GM12872 (cell line): ENCODE data around the gene ADGRG7.

Experiments used
- TF ChIP-seq, protein P1 (sequence below): IDR thresholded peaks from 3 replicates; pipeline ENCODE4 v1.5.1; 2011; ENCODE audit warnings: low read depth, mild to moderate bottlenecking, low read length, moderate library complexity; ENCODE audit not compliant: insufficient read depth

Gene ADGRG7

DNA sequence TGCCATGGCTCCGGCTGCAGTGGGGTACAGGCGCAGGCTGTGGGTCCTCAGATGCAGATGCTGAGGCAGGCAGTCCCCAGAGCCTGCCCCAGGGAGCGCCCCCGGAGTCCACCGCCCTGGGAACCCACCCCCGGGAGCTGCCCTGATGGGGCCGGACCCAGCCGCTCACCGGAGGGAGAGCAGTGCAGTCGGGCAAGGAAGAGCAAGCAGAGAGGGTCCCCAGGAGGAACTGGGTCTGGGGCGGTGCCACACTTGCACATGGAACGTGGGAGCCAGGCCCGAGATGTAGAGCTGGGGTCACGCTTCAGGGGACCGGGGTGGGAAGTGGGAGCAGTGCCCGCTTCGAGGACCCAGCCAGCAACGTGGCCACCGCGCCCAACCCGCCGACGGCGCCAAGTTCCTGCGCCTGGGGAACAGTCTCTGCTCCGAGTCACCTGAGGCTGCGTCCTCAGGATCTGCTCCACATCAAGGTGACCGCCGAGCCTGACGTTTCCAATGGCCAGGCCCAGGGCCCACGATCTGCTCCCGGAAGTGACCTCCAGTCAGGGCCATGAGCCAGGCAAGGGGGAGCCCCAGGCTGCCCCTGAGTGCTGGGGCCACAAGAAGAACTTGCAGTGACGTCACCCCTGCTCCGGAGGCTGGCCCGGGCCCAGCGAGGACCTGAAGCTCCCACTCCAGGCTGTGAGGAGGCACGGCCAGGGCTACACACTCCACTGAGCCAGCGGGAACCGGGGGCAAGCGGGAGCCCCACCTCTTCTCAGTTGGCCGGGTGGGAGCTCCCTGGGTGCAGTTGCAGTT, 72.9 kb downstream of the ADGRG7 start:
- TF ChIP-seq, protein P1, sequence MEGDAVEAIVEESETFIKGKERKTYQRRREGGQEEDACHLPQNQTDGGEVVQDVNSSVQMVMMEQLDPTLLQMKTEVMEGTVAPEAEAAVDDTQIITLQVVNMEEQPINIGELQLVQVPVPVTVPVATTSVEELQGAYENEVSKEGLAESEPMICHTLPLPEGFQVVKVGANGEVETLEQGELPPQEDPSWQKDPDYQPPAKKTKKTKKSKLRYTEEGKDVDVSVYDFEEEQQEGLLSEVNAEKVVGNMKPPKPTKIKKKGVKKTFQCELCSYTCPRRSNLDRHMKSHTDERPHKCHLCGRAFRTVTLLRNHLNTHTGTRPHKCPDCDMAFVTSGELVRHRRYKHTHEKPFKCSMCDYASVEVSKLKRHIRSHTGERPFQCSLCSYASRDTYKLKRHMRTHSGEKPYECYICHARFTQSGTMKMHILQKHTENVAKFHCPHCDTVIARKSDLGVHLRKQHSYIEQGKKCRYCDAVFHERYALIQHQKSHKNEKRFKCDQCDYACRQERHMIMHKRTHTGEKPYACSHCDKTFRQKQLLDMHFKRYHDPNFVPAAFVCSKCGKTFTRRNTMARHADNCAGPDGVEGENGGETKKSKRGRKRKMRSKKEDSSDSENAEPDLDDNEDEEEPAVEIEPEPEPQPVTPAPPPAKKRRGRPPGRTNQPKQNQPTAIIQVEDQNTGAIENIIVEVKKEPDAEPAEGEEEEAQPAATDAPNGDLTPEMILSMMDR, result no peak

DNA sequence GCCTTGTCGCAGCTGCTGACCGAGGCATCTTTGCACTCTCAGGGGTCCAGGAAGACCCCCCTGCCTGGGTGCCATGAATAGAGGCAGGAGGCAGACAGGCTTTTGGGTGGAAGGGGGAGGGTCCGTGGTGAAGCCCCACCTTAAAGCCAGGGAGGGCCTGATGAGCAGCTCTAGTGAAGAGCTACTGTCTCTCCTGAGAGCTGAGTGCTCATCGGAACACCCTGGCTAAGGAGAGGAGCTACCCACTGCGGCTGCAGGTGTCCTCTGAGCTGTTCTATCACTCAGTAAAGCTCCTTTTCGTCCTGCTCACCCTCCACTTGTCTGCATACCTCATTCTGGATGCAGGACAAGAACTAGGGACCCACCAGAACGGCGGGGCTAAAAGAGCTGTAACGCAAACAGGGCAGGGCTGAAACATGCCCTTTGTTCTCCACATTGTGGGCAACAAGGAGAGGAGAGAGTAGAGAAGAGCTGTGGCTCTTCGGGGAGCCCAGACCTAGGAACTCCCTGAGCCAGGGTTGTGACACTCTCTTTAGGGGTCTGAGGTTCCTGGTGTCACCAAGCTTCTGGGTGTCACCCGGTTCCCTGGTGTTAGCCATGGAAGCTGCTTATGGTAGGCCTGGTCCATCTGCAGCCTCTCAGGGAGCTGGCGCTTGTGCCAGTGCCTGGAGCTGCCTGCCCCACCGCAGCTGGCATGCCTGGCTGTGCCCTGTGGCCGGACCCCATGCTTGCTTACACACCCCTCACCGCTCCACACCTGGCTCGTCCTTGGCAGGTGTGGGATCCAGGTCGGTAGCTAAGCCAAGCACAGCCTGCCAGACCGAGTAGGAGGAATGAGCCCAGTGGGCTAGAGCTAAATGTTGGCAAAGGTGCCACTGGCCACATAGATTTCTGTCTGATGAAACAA, 73.7 kb downstream of the ADGRG7 start:
- TF ChIP-seq, protein P1, result no peak

DNA sequence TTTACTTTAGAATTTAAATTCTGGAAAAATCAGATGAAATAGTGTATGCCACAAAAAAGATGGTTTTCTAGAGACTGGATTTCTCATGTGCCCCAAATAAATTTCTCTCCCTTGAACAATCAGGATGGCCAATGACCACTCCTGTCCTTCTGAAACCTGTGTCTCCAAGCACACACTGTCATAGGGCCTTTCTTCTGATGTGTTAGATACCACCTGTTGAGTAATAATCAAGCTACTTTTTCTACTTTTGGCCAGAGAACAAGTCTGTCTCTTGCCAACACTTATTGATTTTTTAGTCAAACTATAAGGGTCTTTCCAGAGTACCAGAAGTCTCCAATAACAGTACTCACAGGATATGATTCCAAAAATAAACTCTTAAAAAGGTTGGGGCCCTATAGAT, 83.8 kb downstream of the ADGRG7 start:
- TF ChIP-seq, protein P1, result no peak

DNA sequence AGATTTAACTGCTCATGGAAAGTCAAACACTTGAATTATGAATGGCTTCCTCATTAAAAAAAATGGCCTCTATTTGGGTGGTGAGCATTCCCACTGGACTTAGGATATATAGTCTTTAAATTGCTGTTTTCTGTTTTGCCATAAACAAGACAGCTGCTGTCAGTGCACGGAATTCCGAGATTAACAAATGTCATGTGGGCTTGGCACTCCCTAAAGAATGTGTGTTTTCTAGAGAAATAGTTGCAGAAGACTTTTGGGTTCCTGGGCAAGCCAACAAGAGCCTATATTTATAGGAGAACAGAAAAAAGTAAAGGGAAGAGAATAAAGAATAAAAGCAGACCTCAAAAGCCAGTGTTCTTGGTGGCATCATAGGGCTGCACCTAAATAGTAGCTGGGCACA, 86.3 kb downstream of the ADGRG7 start:
- TF ChIP-seq, protein P1, result no peak

DNA sequence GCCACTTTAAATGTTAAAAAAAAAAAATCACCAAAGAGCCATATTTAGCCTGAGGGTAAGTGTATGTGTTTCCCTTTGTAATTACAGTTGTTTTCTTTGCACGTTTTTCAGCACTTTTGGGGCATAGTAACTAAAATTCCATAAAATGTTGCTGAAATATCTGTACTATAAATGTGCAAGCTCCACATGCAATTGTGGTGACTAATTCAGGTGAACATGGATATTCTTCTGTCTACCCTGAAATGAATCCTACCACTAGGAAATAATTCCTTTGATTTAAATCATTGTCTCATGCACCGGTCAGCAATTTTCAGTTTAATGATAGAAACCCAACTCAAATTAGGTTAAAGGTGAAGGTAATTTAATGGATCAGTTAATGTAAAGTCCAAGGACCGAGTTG, 86.8 kb downstream of the ADGRG7 start:
- TF ChIP-seq, protein P1, result no peak

DNA sequence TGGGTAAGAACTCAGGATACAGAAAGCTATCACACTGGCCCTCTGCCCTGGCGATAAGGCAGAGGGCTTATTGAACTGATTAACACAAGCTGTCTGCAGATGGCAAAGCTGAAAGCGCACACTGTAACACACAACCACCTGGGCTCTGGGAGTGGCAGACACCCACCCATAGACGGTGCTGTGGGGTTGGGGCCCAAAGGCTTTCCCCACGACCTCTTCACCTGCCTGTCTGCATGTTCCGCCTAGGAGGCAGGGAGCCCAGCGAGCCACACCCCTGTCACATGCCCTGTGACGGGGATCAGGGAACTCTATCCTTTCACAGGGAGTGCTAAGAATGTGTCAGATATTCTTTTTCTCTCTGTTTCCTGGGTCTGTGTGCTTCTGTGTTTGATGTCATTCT, 87.8 kb downstream of the ADGRG7 start:
- TF ChIP-seq, protein P1, result no peak

DNA sequence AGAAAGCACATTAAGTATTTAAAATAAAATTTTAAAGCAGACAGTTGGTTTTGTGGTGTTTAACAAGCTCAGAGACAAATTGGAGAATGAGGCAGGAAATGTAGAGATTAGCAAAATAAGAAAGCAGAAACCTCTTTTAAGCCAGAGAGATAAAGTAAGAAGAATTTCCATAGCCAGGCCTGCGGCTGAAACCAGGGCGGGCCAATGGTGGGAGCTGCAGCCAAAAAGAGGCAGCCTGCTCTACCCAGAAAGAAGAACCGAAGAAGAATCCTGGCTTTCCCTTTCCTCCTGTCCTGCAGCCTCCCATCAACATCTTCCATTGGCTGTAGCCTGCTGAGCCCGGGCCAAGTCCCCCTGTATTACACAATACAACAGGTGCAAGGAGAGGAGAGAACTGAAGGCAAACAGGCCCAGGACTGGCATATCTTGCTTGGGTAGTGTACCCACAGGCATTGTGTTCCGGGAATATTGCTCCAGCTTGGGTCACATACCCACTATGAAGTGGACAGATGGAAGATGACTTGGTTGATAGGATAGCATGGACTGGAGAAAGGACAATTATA, 88.4 kb downstream of the ADGRG7 start:
- TF ChIP-seq, protein P1, result no peak
